WTC11 (cell line): ENCODE results near the gene LRTM1. TPM values are rescaled to one million over a fixed set of nuclear protein-coding genes. Genes with fewer than 3 reads are reported as not detected.

Source experiments
- ATAC-seq: fragments of 200-7000 bp; cut with Tn5 transposase; 2 replicates; pipeline ENCODE4 v1.10.0; 2021; ENCODE audit warnings: mild to moderate bottlenecking, moderate library complexity
- CTCF ChIA-PET: fragments of 300-600 bp; sonication (Branson Sonifier 250); formaldehyde crosslinking; loops from one replicate; lab custom pipeline; 2021; ENCODE audit warnings: antibody characterized with exemption; lab: Charles Lee
- POLR2A ChIA-PET: fragments of 350-600 bp; sonication (Branson Sonifier 250); formaldehyde crosslinking; loops from one replicate; lab custom pipeline; 2021; ENCODE audit warnings: antibody characterized with exemption; lab: Charles Lee
- DNase-seq: peaks from one replicate; pipeline ENCODE4 v3.0.0; 2021; ENCODE audit warnings: low spot score
- H3K27ac Mint-ChIP-seq: 2 replicates; pipeline ENCODE4 v1.8.0; 2021; ENCODE audit warnings: mixed read lengths
- H3K27me3 Mint-ChIP-seq: 2 replicates; pipeline ENCODE4 v1.8.0; 2021; ENCODE audit warnings: low read depth, mild to moderate bottlenecking, moderate library complexity, mixed read lengths
- H3K36me3 Mint-ChIP-seq: 2 replicates; pipeline ENCODE4 v1.8.0; 2021; ENCODE audit warnings: mixed read lengths
- H3K4me1 Mint-ChIP-seq: 2 replicates; pipeline ENCODE4 v1.8.0; 2022; ENCODE audit warnings: mixed read lengths
- H3K4me3 Mint-ChIP-seq: 2 replicates; pipeline ENCODE4 v1.8.0; 2021; ENCODE audit warnings: mild to moderate bottlenecking, moderate library complexity, mixed read lengths
- H3K9me3 Mint-ChIP-seq: 2 replicates; pipeline ENCODE4 v1.8.0; 2021; ENCODE audit warnings: mixed read lengths
- AR ChIP-seq: fragments of 250-450 bp; sonication (Bioruptor Pico); IDR thresholded peaks from 2 replicates; pipeline ENCODE4 v1.9.0; 2021; ENCODE audit warnings: mild to moderate bottlenecking
- CDX4 ChIP-seq: fragments of 250-450 bp; sonication (Bioruptor Pico); IDR thresholded peaks from 2 replicates; pipeline ENCODE4 v1.9.0; 2021; ENCODE audit warnings: moderate library complexity, mild to moderate bottlenecking, inconsistent platforms, borderline replicate concordance
- CREB1 ChIP-seq: sonication (generic); formaldehyde crosslinking; IDR thresholded peaks from 2 replicates; pipeline ENCODE4 v1.8.0; 2023; ENCODE audit warnings: mild to moderate bottlenecking, missing genetic modification reagents
- FOXJ3 ChIP-seq: sonication (generic); formaldehyde crosslinking; IDR thresholded peaks from 2 replicates; pipeline ENCODE4 v1.9.0; 2021; ENCODE audit warnings: missing genetic modification reagents, mild to moderate bottlenecking, borderline replicate concordance
- FOXP4 ChIP-seq: sonication (generic); formaldehyde crosslinking; IDR thresholded peaks from 2 replicates; pipeline ENCODE4 v1.8.0; 2022; ENCODE audit warnings: mild to moderate bottlenecking, missing genetic modification reagents
- GTF2I ChIP-seq: fragments of 250-450 bp; sonication (Bioruptor Pico); conservative IDR thresholded peaks from 2 replicates; pipeline ENCODE4 v1.4.0; 2021; ENCODE audit warnings: mild to moderate bottlenecking
- HMGA2 ChIP-seq: fragments of 250-450 bp; sonication (Bioruptor Pico); IDR thresholded peaks from 2 replicates; pipeline ENCODE4 v1.4.0; 2021; ENCODE audit warnings: mild to moderate bottlenecking, moderate library complexity
- HMGXB4 ChIP-seq: sonication (generic); formaldehyde crosslinking; IDR thresholded peaks from 2 replicates; pipeline ENCODE4 v1.8.1; 2023; ENCODE audit warnings: mild to moderate bottlenecking, moderate library complexity, missing genetic modification reagents
- MYBL2 ChIP-seq: sonication (generic); formaldehyde crosslinking; IDR thresholded peaks from 2 replicates; pipeline ENCODE4 v1.8.1; 2023; ENCODE audit warnings: mild to moderate bottlenecking, moderate library complexity, missing genetic modification reagents
- RORB ChIP-seq: fragments of 250-450 bp; sonication (Bioruptor Pico); IDR thresholded peaks from 2 replicates; pipeline ENCODE4 v1.9.0; 2021; ENCODE audit warnings: mild to moderate bottlenecking
- SMAD3 ChIP-seq: sonication (generic); formaldehyde crosslinking; IDR thresholded peaks from 2 replicates; pipeline ENCODE4 v1.8.0; 2022; ENCODE audit warnings: missing genetic modification reagents, mild to moderate bottlenecking, borderline replicate concordance
- SMAD4 ChIP-seq: sonication (generic); formaldehyde crosslinking; IDR thresholded peaks from 2 replicates; pipeline ENCODE4 v1.8.0; 2022; ENCODE audit warnings: mild to moderate bottlenecking, missing genetic modification reagents
- STAT6 ChIP-seq: sonication (generic); formaldehyde crosslinking; conservative IDR thresholded peaks from 2 replicates; pipeline ENCODE4 v1.8.1; 2023; ENCODE audit warnings: mild to moderate bottlenecking, low read depth, missing genetic modification reagents, moderate library complexity
- TEAD1 ChIP-seq: sonication (generic); formaldehyde crosslinking; IDR thresholded peaks from 2 replicates; pipeline ENCODE4 v1.8.0; 2022; ENCODE audit warnings: mild to moderate bottlenecking, missing genetic modification reagents
- TP53 ChIP-seq: sonication (generic); formaldehyde crosslinking; IDR thresholded peaks from 2 replicates; pipeline ENCODE4 v1.8.1; 2023; ENCODE audit warnings: mild to moderate bottlenecking, missing genetic modification reagents
- ZBTB21 ChIP-seq: sonication (generic); formaldehyde crosslinking; IDR thresholded peaks from 2 replicates; pipeline ENCODE4 v1.8.1; 2023; ENCODE audit warnings: mild to moderate bottlenecking, missing genetic modification reagents, borderline replicate concordance
- ZNF263 ChIP-seq: sonication (generic); formaldehyde crosslinking; IDR thresholded peaks from 2 replicates; pipeline ENCODE4 v1.8.1; 2022; ENCODE audit warnings: low read depth, mild to moderate bottlenecking, moderate library complexity, missing genetic modification reagents
- ZNF281 ChIP-seq: sonication (generic); formaldehyde crosslinking; IDR thresholded peaks from 2 replicates; pipeline ENCODE4 v1.8.0; 2023; ENCODE audit warnings: mild to moderate bottlenecking, missing genetic modification reagents
- total RNA-seq: library from RNA; stranded (reverse); gene quantifications from 3 replicates; pipeline ENCODE4 v1.2.3, GENCODE V29; 2021

Gene LRTM1
- total RNA-seq, 1 experiment from 2014 or later, result not detected

GRCh38 chr3:54877730-54878129 is 50.1 kb downstream of the LRTM1 start:
- no peak for ATAC-seq
- CTCF ChIA-PET, result interaction anchor here (0.9 kb wide), 1 partner anchor 449 kb away, joined by 5 read pairs; no protein-coding TSS in a partner anchor
- Mint-ChIP-seq H3K27me3 (no peaks in the 10 kb centered on the region), H3K9me3 (no peaks in the 10 kb centered on the region), H3K4me1 (peaks cover 28% of the 10 kb centered on the region), H3K4me3 (no peak overlapping the region), H3K27ac (no peak overlapping the region), H3K36me3 (0 out of 2 replicates have a peak, but pooled peaks cover 6% of the 10 kb centered on the region)
- no peak for DNase-seq
- POLR2A ChIA-PET, result no interaction called here
- TF ChIP-seq ZBTB21 (CRISPR knock-in tag) (no peak), TEAD1 (CRISPR knock-in tag) (no peak), HMGA2 (no peak), SMAD4 (CRISPR knock-in tag) (no peak), SMAD3 (no peak), FOXJ3 (CRISPR knock-in tag) (no peak), FOXP4 (no peak), HMGXB4 (no peak), STAT6 (CRISPR knock-in tag) (no peak), RORB (CRISPR knock-in tag) (no peak), MYBL2 (CRISPR knock-in tag) (no peak), ZNF281 (no peak), CREB1 (CRISPR knock-in tag) (no peak), GTF2I (CRISPR knock-in tag) (no peak), ZNF263 (CRISPR knock-in tag) (no peak), AR (CRISPR knock-in tag) (no peak), CDX4 (CRISPR knock-in tag) (no peak), TP53 (CRISPR knock-in tag) (no peak)
- TF ChIP-seq, all 79 proteins: peak for 0
